ENCODE measurements around the gene CAMSAP2. TPM values are rescaled to one million over a fixed set of nuclear protein-coding genes. Genes with fewer than 3 reads are reported as not detected.

Gene CAMSAP2
- polyA plus RNA-seq, 1 donor (not counting 4 experiments of a cell fraction or from before 2014, with no cell fraction given) = 47.8 TPM

DNA sequence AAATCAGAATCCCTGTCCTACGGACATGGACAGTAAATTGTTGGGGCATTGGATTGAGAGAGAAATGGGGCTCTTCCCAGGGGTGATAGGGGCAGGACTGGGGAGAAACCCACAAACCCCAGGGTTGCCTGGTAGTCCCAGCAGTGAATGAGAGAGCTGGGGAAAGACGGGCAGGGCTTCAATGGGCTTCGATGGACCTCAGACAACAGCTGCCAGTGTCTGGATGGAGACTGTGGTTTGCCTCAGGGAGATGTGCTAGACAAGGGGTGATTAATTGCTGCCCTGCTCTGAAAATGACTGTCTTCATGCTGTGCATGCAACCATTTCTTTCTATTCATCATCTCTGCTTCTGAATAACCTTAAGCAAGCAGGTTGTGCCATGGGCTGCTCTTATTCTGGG lies 141.5 kb downstream of the CAMSAP2 start:
- FAIRE-seq (no peak), DNase-seq (ENCODE audit: low read depth, low spot score) (no peak)
- no peak overlapping the region for H2AFZ ChIP-seq (ENCODE audit: control insufficient read depth, low read length)
- no peaks in the 10 kb centered on the region for H3K9me1 ChIP-seq (ENCODE audit: control insufficient read depth, extremely low read depth, insufficient read depth, low read length)
- H3K27me3 ChIP-seq (ENCODE audit: control insufficient read depth, extremely low read depth, insufficient read depth, low read length) = peaks cover 4% of the 10 kb centered on the region
- no peak overlapping the region for H3K27ac ChIP-seq (ENCODE audit: control insufficient read depth, insufficient read depth, low read length)
- H3K9me3 ChIP-seq (ENCODE audit: control insufficient read depth, low read depth, low read length) = no peaks in the 10 kb centered on the region
- no peak overlapping the region for H3K4me2 ChIP-seq (ENCODE audit: control insufficient read depth, extremely low read depth, insufficient read depth, low read depth, low read length)
- no peaks in the 10 kb centered on the region for H3K36me3 ChIP-seq (ENCODE audit: control insufficient read depth in 2 of 2, extremely low read depth in 1 of 2, insufficient read depth in 2 of 2, low read length in 2 of 2)
- no peak for TF ChIP-seq EZH2 (IDR thresholded peaks at IDR 0.05; ENCODE audit: low read length)
- TF ChIP-seq, protein P1, sequence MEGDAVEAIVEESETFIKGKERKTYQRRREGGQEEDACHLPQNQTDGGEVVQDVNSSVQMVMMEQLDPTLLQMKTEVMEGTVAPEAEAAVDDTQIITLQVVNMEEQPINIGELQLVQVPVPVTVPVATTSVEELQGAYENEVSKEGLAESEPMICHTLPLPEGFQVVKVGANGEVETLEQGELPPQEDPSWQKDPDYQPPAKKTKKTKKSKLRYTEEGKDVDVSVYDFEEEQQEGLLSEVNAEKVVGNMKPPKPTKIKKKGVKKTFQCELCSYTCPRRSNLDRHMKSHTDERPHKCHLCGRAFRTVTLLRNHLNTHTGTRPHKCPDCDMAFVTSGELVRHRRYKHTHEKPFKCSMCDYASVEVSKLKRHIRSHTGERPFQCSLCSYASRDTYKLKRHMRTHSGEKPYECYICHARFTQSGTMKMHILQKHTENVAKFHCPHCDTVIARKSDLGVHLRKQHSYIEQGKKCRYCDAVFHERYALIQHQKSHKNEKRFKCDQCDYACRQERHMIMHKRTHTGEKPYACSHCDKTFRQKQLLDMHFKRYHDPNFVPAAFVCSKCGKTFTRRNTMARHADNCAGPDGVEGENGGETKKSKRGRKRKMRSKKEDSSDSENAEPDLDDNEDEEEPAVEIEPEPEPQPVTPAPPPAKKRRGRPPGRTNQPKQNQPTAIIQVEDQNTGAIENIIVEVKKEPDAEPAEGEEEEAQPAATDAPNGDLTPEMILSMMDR (optimal IDR thresholded peaks at IDR 0.05 in 1 of 3, IDR thresholded peaks at IDR 0.05 in 1 of 3, conservative IDR thresholded peaks at IDR 0.05 in 1 of 3; ENCODE audit: extremely low read depth in 1 of 3, insufficient read depth in 2 of 3, low read length in 3 of 3) = no peak
- dilution Hi-C loops (cut with MboI; ENCODE audit: extremely low pct_ligation_motif_present, low sequenced_read_pairs) = no loop called here
- H3K79me2 ChIP-seq (ENCODE audit: control insufficient read depth, insufficient read depth, low read length) = no peaks in the 10 kb centered on the region
- H4K20me1 ChIP-seq (ENCODE audit: control insufficient read depth, extremely low read depth, insufficient read depth, low read length) = no peaks in the 10 kb centered on the region
- no peak overlapping the region for H3K9ac ChIP-seq (ENCODE audit: control insufficient read depth, extremely low read depth, insufficient read depth, low read length)
- no peaks in the 10 kb centered on the region for H3K4me1 ChIP-seq (ENCODE audit: control insufficient read depth, extremely low read depth, insufficient read depth, low read length)
- H3K4me3 ChIP-seq (ENCODE audit: control insufficient read depth in 2 of 3, extremely low read depth in 1 of 3, insufficient read depth in 2 of 3, low read depth in 1 of 3, low read length in 3 of 3) = no peak overlapping the region

DNA sequence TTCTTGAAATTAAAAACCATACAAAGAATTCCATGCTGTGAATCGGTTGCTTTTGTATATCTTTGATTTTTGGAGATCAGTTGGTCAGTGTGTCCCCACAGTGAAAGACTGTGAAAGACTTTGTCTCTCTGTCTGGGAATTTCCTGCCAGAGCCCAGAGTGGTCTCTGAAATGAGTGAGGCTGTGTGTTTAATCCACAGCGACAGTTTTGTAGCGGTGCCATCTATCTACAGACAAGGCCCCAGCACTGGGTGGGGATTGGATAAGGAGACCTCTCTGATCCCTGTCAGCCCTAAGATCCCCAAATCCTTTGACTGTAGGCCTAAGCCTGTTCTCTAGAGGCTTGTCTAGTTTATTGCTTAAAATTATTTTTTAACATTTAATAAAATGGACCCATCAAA lies 144.4 kb downstream of the CAMSAP2 start:
- Histone ChIP-seq H4K20me1 (ENCODE audit: control insufficient read depth, extremely low read depth, insufficient read depth, low read length) (no peaks in the 10 kb centered on the region), H3K4me1 (ENCODE audit: control insufficient read depth, extremely low read depth, insufficient read depth, low read length) (no peaks in the 10 kb centered on the region), H3K27ac (ENCODE audit: control insufficient read depth, insufficient read depth, low read length) (no peak overlapping the region), H3K27me3 (ENCODE audit: control insufficient read depth, extremely low read depth, insufficient read depth, low read length) (peaks cover 4% of the 10 kb centered on the region), H3K4me2 (ENCODE audit: control insufficient read depth, extremely low read depth, insufficient read depth, low read depth, low read length) (no peak overlapping the region), H3K36me3 (ENCODE audit: control insufficient read depth in 2 of 2, extremely low read depth in 1 of 2, insufficient read depth in 2 of 2, low read length in 2 of 2) (no peaks in the 10 kb centered on the region), H2AFZ (ENCODE audit: control insufficient read depth, low read length) (no peak overlapping the region), H3K9me3 (ENCODE audit: control insufficient read depth, low read depth, low read length) (no peaks in the 10 kb centered on the region), H3K4me3 (ENCODE audit: control insufficient read depth in 2 of 3, extremely low read depth in 1 of 3, insufficient read depth in 2 of 3, low read depth in 1 of 3, low read length in 3 of 3) (no peak overlapping the region), H3K9ac (ENCODE audit: control insufficient read depth, extremely low read depth, insufficient read depth, low read length) (no peak overlapping the region), H3K9me1 (ENCODE audit: control insufficient read depth, extremely low read depth, insufficient read depth, low read length) (no peaks in the 10 kb centered on the region), H3K79me2 (ENCODE audit: control insufficient read depth, insufficient read depth, low read length) (no peaks in the 10 kb centered on the region)
- TF ChIP-seq, protein P1 (optimal IDR thresholded peaks at IDR 0.05 in 1 of 3, IDR thresholded peaks at IDR 0.05 in 1 of 3, conservative IDR thresholded peaks at IDR 0.05 in 1 of 3; ENCODE audit: extremely low read depth in 1 of 3, insufficient read depth in 2 of 3, low read length in 3 of 3) = no peak
- no peak for TF ChIP-seq EZH2 (IDR thresholded peaks at IDR 0.05; ENCODE audit: low read length)
- DNase-seq (ENCODE audit: low read depth, low spot score) = no peak
- dilution Hi-C loops (cut with MboI; ENCODE audit: extremely low pct_ligation_motif_present, low sequenced_read_pairs) = no loop called here
- FAIRE-seq = no peak

Measured in keratinocyte (primary cell).